H1 (cell line): Measurements from ENCODE around the gene CADM2. TPM values are rescaled to one million over a fixed set of nuclear protein-coding genes. Genes with fewer than 3 reads are reported as not detected.

Source experiments
- polyA plus RNA-seq, 7 experiments: library from polyadenylated mRNA; depleted of rRNA in 3 of 7; stranded (reverse) in 5 of 7; unstranded in 2 of 7; fragments of >200 nt in 5 of 7; fragments of 200-250 nt in 2 of 7; gene quantifications; 1 replicate in 5 of 7; 2 replicates in 1 of 7; 4 replicates in 1 of 7; pipeline versions ENCODE4 v1.2.1 to v1.2.3, GENCODE V29; 2011 to 2013; ENCODE audit warnings: missing spikeins in 2 of 7, mixed read lengths in 2 of 7
- total RNA-seq: library from RNA; stranded (reverse); fragmentation: NEBNext Ultra II Directional; extraction: Animal tissue kit (Norgen Biotek cat#: 25700); gene quantifications from 2 replicates; pipeline ENCODE4 v1.2.1, GENCODE V29; 2021
- TF ChIP-seq, protein P1 (sequence below): IDR thresholded peaks from 2 replicates; pipeline ENCODE4 v1.6.1; 2011; ENCODE audit warnings: low read depth, mild to moderate bottlenecking, low read length; ENCODE audit not compliant: insufficient read depth

CADM2 gene
- total and polyA plus RNA-seq, 2 of the 8 experiments (the other 6 are each of a cell fraction or from before 2014, with no cell fraction given), result 14.9 to 20.9 TPM

DNA sequence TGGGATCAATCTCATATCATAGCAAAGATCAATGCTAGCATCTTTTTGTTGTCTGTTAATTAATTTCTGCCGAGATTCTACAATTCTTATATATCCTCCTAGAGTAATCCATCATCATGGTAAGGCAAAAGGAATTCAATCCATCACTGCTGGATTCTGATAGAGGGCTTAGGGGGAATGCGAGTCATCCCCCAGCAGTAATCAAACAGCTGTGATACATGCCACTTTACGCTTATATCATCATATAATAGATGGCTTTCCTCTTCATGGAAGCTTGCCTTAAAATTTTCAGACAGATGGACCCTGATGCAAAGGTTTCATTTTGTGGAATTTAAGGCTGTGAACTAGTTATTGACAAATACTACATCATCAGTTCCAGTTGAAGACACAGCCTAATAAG, 645.9 kb downstream of the CADM2 start (continued):
- TF ChIP-seq, protein P1, sequence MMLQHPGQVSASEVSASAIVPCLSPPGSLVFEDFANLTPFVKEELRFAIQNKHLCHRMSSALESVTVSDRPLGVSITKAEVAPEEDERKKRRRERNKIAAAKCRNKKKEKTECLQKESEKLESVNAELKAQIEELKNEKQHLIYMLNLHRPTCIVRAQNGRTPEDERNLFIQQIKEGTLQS, result no peak
- TF ChIP-seq, all 59 proteins: peak for 0
